Activated CD4-positive, alpha-beta T cell treated with anti-CD3 and anti-CD28 coated beads for 48 hours (primary cell): ENCODE measurements around the gene FZD4.
"Not testable (repeated sequence)": the region's sequence is repeated elsewhere in the genome, so short reads cannot be mapped to it uniquely, and the experiment has no call there.

Experiments used
- DNase-seq: peaks from one replicate; pipeline ENCODE4 v3.0.0-alpha.2; 2020

Gene FZD4

GRCh38 chr11:86955361-86956120 lies at the start of gene FZD4:
Gene FZD4 (minus strand): TSS chr11:86955395. CDS start chr11:86955085, 310 bp downstream.
- DNase-seq = peak; percentile 61

- DNase-seq = not testable (repeated sequence)
Observed at GRCh38 chr11:87004281-87004680, 49.1 kb upstream of the FZD4 start.

- DNase-seq = no peak
Observed at GRCh38 chr11:87002918-87003317, 47.7 kb upstream of the FZD4 start.

DNA sequence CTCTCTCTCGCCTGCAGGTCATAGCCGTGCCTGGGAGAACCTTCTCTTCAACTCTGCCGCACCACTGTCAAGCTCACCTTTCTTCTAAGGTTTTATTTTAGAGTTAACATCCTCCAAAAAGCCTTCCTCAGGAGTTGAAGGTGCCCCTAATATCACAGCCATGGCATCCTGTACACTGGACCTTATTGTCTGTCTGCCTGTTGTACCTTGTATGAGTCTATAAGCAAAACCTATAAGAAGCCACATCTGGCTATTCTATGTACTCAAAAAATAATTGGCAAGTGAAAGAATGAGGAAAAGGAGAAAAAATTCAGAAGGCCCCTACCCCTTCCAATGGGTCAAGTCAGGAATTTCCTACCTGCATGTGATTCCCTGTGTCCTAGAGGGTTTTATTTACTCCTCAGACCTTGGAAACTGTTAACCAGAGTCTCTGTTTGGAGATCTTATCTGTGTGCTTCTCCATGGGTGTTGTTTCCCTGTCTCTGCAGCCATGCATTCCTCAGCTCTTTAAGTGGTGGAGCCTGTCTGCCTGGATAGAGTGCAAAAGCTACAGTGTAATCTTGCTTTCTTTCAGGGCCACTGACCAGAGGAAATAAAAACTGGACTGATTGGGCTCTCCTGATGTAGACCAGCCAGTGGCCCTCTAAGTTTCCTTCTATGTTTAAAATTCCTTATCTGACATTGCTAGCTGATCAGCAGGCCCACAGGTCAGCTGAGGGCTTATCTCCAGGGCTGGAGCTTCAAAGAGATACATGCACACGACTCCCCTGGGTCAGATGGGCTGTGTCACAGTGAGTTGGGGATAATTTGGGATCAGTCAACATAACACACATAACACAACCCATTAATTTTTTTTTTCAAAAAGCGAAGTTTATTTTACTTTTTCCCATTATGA lies 44.9 kb upstream of the FZD4 start:
- no peak for DNase-seq

- DNase-seq = no peak
Observed at GRCh38 chr11:86999388-86999787, 44.2 kb upstream of the FZD4 start.

DNA sequence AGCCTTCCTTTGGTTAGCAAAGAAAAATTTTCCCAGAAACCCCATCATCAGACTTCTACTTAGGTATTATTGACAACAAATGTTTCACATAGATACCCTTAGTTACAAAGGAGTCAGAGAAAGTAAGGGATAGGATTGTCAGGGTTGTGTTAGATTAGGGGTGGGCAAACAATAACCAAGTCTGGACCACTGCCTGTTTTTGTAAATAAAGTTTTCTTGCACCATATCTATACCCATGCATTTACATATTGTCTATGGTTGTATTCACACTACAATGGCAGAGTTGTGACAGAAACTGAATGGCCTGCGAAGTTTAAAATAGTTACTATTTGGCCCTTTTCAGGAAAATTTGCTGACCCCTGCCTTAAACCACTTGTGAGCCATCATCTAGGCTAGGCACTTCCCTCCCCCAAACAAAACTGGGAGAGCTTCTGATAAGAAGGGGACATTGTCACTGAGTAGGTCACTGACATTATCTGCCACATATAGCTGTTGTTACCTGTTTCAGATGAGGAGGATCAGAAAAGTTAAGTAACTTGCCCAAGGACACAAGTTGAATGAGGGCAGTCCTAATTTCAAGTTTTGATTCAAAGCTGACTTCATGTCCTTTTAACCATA lies 41.9 kb upstream of the FZD4 start:
- DNase-seq = no peak

DNA sequence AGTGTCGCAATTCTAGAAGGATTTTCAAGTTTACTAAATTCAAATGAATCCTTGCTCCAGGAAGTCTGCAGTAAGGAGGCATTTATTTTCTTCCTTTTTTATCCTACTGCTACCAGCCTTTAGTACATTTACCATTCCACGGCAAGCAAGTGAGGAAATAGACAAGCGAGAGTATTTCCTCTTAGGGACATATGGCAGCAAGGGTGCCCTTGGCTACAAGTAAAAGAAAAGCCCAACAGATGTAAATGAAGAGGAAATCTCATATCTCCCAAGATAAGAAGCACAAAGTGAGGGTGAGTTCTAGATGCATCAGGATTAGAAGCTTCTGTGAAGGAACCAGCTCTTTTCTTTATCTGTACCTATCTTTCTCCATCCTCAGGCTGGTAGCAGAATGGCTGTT lies 37.8 kb upstream of the FZD4 start:
- DNase-seq = no peak

GRCh38 chr11:86992340-86992739 lies 37.1 kb upstream of the FZD4 start:
- DNase-seq = not testable (repeated sequence)

- no peak for DNase-seq
Observed at GRCh38 chr11:86991341-86991740, 36.1 kb upstream of the FZD4 start.

DNA sequence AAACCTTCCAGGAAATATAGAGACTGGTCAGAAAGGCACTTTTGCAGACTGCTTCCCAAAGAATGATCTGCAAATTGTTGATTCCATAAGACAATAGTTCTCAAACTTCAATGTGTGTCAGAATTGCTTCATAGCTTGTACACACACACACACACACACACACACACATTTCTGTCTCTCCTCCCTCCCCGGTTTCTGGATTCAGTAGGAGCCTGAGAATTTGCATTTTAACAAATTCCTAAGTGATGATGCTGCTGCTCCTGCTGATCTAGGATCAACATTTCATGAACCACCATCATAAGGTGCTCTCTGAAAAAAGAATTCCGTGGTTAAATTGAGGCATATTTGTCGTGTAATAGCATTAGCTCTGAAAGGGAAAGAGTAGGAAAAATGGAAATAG lies 35.3 kb upstream of the FZD4 start:
- no peak for DNase-seq

- no peak for DNase-seq
Observed at GRCh38 chr11:86990031-86990430, 34.8 kb upstream of the FZD4 start.

DNA sequence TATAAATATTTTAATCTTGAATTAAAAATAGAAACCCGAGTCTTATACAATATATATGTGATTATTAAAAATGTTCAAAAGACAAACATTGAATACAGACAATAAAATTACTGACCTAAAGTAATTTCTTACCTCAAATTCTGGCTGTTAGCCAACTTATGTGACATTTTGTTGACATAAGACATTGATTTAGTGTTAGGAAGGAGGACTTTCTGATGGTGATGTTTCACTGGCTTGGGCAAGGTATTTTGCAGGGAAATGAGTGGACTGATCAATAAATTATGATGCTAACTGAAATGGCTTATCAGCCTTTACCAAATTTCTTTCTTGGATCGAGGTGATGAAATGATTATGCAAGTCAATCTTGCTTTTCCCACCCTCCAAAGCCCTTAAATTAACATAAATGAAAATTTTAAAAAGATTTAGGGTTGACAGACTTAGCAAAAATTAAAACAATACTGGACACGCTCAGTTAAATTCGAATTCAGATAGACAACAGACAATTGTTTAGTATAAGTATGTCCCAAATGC lies 33.2 kb upstream of the FZD4 start:
- no peak for DNase-seq

DNA sequence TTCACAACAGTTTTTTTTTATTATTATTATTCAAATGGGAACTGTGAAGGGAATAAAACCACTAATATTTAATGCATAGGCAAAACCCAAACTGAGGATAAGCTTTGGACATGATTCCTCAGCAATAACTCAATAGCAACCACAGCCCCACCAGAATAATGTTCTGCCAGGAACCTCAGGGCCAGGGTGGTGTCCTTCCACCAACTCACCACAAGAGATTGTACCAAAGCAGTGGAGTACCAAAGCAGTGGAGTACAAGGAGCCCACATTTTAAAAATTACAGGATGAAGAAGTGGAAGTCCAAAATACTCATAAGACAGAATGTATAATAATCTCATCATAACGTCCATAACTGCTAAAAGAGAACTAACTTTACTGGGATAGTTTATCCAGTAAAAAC lies 32.5 kb upstream of the FZD4 start:
- DNase-seq = no peak

- DNase-seq = no peak
Observed at GRCh38 chr11:86984701-86985100, 29.5 kb upstream of the FZD4 start.

DNA sequence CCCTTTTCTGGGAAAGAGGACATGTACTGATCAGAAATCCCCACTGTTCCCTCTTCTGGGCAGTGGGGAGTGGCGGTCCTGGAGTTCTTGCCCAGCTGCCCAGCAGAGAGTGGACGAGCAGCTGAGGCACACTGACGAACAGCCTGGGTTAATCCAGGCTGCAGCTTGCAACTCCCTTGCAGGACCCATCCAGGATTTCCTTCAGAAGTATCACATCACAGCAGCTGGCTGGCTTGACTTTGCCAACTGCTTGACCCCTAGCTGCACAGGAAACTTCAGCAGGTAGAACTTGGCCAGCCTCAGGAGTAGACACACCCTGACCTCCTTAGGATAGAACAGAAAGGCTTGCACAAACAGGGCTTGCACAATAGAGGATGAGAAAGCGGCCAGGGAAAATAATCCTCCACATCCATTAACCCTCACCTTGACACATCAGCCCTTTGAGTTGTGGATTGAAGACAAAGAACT lies 27.9 kb upstream of the FZD4 start:
- no peak for DNase-seq

- DNase-seq = no peak
Observed at GRCh38 chr11:86981777-86982540, 26.8 kb upstream of the FZD4 start.

- no peak for DNase-seq
Observed at GRCh38 chr11:86980086-86980796, 25.0 kb upstream of the FZD4 start.

DNA sequence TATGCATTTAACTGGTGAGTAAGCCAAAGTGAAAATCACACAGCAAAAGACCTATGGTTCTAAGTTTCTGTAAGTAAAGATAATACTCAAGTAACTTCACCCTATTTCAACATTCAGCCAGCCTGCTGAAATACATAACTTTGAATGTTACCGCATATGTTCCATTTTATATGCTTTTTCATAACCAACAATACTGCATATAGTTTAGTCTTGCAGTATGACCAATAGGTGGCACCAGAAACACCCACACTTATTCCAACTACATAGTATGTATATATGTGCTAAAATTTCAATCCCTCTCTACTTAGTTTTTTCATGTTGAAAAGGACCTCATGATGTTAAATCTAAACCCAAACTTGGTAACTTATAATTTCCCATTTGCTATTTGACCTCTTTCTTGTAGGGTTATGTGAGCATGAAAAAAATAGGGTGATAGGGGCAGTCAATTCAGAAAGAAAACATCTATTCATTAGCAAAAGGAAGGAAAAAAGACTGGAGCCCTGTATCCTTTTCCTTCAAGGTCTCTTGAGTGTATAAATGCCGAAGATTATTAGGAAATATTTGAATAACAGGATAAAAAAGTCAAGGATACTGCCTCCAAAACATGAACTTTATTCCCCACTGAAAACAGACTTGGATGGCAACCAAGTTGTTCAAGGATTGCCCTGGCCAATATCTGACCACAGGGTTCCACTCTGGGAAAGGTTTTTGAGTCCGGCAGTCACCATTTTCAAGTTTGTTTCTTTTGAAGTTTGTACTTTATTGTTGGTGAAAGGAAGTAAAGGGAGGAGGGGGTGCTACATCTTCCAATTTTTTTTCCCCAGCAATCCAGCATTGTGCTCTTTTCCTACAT lies 23.8 kb upstream of the FZD4 start:
- no peak for DNase-seq

GRCh38 chr11:86978247-86978646 lies 23.1 kb upstream of the FZD4 start:
- DNase-seq = no peak

DNA sequence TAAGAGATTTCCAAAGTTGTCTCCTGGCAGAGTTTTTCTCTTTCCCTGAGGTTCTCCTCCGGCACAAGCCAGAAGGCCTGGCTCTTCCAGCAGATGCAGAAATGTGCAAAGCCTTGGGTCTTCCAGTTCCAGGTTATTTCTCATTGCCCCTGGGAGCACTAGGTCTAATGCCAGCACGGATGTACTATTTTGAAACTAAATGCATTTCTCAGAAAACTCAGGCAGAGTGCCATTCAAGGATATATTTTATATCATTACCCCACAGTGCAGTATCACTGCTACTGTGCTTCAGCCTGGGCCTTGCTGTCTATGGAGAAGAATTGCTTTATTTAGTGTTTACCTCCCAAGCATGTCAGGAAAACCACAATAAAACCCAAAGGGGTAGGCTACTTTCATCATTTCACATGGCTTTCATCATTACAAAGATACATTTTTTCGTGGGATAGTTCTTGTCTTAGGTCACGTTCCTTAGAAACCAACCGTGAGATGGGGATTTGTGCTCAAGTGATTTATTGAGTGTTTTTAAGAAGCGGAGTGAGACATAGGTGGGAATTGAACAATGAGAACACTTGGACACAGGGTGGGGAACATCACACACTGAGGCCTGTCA lies 22.4 kb upstream of the FZD4 start:
- DNase-seq = no peak
